ENCODE results near the gene GATM.
"Not testable (repeated sequence)": the region's sequence is repeated elsewhere in the genome, so short reads cannot be mapped to it uniquely, and the experiment has no call there.

Gene GATM

DNA sequence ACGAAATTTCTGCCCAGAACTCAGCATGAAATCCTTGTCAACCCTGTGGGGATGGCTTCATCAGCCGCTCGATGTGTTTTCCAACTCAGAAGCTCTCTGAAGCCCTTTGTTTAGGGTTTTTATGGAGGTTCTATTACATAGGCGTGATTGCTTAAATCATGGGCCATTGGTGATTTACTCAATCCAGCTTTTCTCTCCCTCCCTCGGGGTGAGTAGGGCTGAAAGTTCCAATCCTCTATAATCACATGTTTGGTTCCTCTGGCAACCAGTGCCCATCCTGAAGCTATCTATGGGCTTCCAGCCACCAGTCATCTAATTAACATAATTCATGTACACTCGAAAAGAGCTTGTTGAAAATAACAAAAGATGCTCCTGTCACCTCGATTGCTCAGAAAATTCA lies 51.6 kb downstream of the GATM start:
- TF ChIP-seq CTCF (IDR thresholded peaks at IDR 0.05; ENCODE audit: low read depth, low read length): no peak
- no peak overlapping the region for H3K4me3 ChIP-seq (ENCODE audit: low read depth, low read length)

DNA sequence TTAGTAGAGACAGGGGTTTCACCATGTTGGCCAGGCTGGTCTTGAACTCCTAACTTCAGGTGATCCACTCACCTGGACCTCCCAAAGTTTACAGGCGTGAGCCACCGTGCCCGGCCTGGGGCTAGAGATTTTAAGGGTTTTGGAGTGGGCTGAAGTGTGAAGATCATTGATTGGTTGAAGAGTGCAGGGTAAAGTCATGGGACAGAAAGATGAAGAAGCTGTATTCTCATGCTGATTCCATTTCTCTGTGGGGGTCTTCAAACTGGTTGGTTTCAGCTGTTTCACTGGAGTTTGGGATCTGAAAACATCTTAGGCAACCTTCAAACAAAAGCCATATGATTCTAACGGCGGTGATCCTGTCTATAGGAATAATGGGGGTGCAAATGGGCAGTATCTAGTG lies 52.1 kb downstream of the GATM start:
- H3K4me3 ChIP-seq (ENCODE audit: low read depth, low read length): no peak overlapping the region
- TF ChIP-seq CTCF (IDR thresholded peaks at IDR 0.05; ENCODE audit: low read depth, low read length): no peak

DNA sequence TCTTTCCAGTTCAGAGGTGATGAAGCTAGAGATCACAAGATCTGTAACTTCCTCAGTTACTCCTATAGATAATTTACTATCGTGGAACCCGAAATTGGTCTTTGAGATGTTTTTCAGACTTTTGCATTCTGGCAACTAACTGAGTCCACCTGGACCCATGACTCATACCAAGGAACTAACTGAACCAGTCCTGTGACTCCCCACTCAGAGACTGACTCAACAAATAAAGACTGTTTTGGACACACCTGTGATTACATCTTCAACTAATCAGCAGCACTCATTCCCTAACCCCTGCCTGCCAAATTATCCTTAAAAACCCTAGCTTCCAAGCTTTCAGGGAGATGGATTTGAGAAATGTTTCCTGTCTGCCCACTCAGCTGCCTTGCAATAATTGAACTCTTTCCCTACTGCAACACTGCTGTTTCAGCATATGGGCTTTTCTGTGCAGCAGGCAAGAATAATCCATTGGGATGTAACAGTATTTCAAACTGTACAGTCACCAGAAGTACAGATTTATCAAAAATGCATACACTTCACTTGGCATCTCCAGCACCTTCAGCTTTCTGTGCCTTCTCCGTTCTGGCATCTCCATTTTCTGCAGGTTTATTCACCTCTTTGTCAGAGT lies 57.7 kb downstream of the GATM start:
- no peak for TF ChIP-seq CTCF (IDR thresholded peaks at IDR 0.05; ENCODE audit: low read depth, low read length)
- no peak overlapping the region for H3K4me3 ChIP-seq (ENCODE audit: low read depth, low read length)

DNA sequence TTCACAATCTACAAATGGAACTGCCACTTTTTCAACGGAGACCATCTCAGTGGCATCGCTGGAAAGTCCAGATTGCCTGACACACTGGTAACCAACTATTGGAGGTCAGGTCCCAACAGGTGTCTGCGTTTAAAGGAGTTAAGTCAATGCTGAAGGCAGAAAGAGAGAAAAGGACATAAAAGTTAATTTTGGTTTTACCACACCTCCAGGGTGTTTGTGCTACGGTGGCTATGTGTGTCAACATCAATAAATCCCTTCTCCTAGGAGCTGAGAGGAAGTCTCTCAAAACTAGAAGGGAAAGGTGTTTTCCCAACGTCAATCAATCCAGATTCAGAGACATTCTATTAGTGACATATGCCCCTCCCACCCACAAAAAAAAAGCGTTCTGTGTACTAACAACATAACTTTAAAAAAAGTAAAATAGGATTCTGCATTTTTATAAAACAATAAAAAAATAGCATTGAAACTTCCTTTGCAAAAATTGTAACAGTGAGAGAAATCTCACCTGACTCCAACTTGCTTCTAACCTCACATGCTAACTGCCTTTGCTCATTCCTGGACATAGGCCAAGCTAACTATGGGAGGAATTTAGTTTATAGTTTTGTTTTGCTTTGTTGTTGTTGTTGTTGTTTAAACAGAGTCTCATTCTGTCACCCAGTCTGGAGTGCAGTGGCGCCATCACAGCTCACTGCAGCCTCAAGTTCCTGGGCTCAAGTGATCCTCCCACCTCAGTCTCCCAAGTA lies 58.7 kb downstream of the GATM start:
- no peak overlapping the region for H3K4me3 ChIP-seq (ENCODE audit: low read depth, low read length)
- no peak for TF ChIP-seq CTCF (IDR thresholded peaks at IDR 0.05; ENCODE audit: low read depth, low read length)

DNA sequence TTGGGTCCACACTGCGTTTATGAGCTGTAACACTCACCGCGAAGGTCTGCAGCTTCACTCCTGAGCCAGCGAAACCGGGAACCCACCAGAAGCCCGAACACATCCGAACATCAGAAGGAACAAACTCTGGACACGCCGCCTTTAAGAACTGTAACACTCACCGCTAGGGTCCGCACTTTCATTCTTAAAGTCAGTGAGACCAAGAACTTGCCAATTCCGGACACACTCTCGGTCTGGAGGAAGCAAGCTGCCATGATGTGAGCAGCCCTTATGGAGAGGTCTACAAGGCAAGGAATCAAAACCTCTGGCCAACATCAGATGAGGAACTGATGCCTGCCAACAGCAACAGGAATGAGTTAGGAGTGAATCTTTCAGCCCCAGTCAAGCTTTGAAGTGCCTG lies 63.4 kb downstream of the GATM start:
- H3K4me3 ChIP-seq (ENCODE audit: low read depth, low read length): no peak overlapping the region
- no peak for TF ChIP-seq CTCF (IDR thresholded peaks at IDR 0.05; ENCODE audit: low read depth, low read length)

GRCh38 chr15:45314117-45314516 lies 64.2 kb downstream of the GATM start:
- not testable (repeated sequence) for H3K4me3 ChIP-seq (ENCODE audit: low read depth, low read length)
